Kidney (tissue), 14 donors: Measurements from ENCODE around the gene GYS1. TPM values are rescaled to one million over a fixed set of nuclear protein-coding genes. Genes with fewer than 3 reads are reported as not detected.

Source experiments
- DNase-seq, 5 donors: peaks; one replicate each; pipeline ENCODE4 v3.0.0-alpha.2; 2013 to 2020
- FAIRE-seq: peaks from 2 replicates; lab custom pipeline; 2012; peaks lifted over from hg19 to GRCh38; lab: Jason Lieb, UNC
- H3K27ac ChIP-seq, 2 donors: one replicate each; pipeline ENCODE4 v1.7.0; 2013; ENCODE audit warnings: low read depth in 2 of 2, low read length in 2 of 2, inconsistent platforms in 1 of 2
- H3K27me3 ChIP-seq: one replicate; pipeline ENCODE4 v1.7.1; 2013; ENCODE audit warnings: low read length, inconsistent platforms; ENCODE audit not compliant: control insufficient read depth, insufficient read depth
- H3K36me3 ChIP-seq, 3 donors: one replicate each; pipeline versions ENCODE4 v1.7.0 to v1.7.1; 2013; ENCODE audit warnings: low read length in 3 of 3, control low read depth in 1 of 3, inconsistent platforms in 1 of 3; ENCODE audit not compliant: insufficient read depth in 3 of 3, control insufficient read depth in 2 of 3
- H3K4me1 ChIP-seq, 3 donors: one replicate each; pipeline versions ENCODE4 v1.7.0 to v1.7.1; 2013; ENCODE audit warnings: low read length in 3 of 3, inconsistent platforms in 1 of 3, low read depth in 1 of 3; ENCODE audit not compliant: control insufficient read depth in 2 of 3, insufficient read depth in 2 of 3
- H3K4me3 ChIP-seq, 3 donors: one replicate each; pipeline versions ENCODE4 v1.7.0 to v1.8.1; 2013; ENCODE audit warnings: low read length in 3 of 3, control low read depth in 1 of 3, inconsistent platforms in 1 of 3
- H3K9ac ChIP-seq, 3 donors: one replicate each; pipeline versions ENCODE4 v1.7.0 to v1.7.1; 2013; ENCODE audit warnings: low read length in 3 of 3, control low read depth in 1 of 3, inconsistent platforms in 1 of 3
- H3K9me3 ChIP-seq, 3 donors: one replicate each; pipeline versions ENCODE4 v1.7.0 to v1.7.1; 2013; ENCODE audit warnings: low read length in 3 of 3, control low read depth in 1 of 3, inconsistent platforms in 1 of 3; ENCODE audit not compliant: control insufficient read depth in 2 of 3, insufficient read depth in 1 of 3
- intact Hi-C: fragments of 100-400 bp; cut with DNase I; formaldehyde crosslinking; loops from one replicate; pipeline ENCODE4 v1.11.1; 2022
- polyA plus RNA-seq: library from polyadenylated mRNA; stranded (reverse); fragments of 350-450 nt; fragmentation: Illumina TruSeq; extraction: RNeasy Lipid Tissue Mini Kit (QIAGEN cat#74804); gene quantifications from one replicate; pipeline ENCODE4 v1.2.3, GENCODE V29; 2014; ENCODE audit warnings: low read depth, low replicate concordance; ENCODE audit not compliant: insufficient read depth
- total RNA-seq: library from RNA; stranded (reverse); fragmentation: NEBNext Ultra II Directional; extraction: Animal tissue kit (Norgen Biotek cat#: 25700); gene quantifications from one replicate; pipeline ENCODE4 v1.2.1, GENCODE V29; 2021
- TF ChIP-seq, protein P1 (sequence below): IDR thresholded peaks from 3 replicates; pipeline ENCODE4 v1.5.1; 2012; ENCODE audit warnings: mild to moderate bottlenecking, moderate library complexity, borderline replicate concordance; ENCODE audit not compliant: insufficient read depth; ENCODE audit errors: extremely low read depth
- donor health status: control.
- donor health status: control.
- donor health status: control.
- donor health status: control.
- donor health status: control.
- donor health status: DM: yes; HTN: yes; CAD: no.
- donor health status: Normal renal cell carcinoma (clear cell type).

GYS1 gene
- total and polyA plus RNA-seq, 2 donors from 2014 or later: 23.9 to 41.5 TPM

DNA sequence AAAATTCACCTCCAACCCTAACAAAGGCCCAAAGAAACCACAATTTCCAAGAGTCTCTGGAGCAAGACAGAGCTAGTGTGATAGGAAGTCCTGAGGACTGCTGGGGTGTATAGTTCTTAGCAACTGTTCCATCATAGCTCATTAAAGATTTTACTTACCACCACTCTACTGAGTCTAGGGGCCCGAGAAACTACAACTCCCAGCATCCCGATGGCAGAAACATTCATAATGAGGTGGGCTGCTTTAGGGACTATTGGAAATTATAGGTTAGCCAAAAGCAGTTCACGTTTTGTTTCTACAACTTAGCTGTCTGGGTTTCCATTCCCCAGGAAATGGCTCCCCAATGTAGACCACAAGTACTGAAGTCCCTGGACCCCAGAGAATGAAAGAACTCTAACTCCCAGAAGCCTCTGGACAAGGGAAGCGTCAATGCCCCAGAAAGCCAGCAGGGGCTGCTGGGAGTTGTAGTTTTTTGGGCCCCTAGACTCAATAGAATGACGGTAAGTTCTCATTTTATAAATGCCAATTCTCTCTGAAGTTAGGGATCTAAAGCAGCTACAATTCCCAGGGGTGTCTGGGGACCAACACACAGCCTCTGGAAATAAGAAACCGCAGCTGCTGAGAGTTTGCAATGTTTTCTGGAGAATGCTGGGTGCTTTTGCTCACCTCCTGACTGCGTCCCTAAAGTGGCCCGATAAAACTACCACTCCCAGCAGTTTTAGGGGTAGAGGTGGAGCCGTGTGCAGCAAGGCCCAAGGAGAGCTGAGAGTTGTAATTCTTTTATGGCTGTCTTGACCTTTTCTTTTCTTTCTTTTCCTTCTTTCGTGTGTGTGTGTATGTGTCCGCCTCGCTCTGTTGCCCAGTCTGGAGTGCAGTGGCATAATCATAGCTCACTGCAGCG is 16.9 kb downstream of the GYS1 start:
- peaks cover 0 to 19% (median 12%) of the 10 kb centered on the region in 3 donors for H3K36me3 ChIP-seq
- no peak overlapping the region for H3K27ac ChIP-seq

DNA sequence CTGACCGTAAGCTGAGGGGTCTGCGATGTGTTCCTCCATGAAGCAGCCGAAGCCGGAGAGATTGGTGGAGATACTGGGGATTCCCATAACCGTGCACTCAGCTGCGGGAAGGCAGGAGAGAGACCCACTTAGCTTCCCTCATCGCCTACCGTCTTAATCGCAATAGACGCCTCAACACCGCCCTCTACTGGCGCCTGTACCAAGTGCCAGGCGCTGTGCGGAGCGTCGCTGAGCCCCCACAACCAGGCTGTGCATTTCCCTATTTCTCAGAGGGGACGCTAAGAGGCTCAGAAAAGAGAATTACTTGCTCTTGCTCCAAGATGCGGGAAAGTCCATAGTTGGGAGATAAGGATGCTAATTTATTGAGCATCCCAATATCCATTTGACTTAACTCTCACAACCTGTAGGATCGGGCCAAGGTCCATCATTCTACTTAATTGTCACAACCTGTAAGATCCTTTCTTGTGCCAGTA is 22.1 kb downstream of the GYS1 start:
- Histone ChIP-seq H3K9me3 (no peaks in the 10 kb centered on the region), H3K4me3 (no peak overlapping the region), H3K27ac (no peak overlapping the region), H3K27me3 (no peaks in the 10 kb centered on the region), H3K36me3 (peaks cover 3 to 52% (median 10%) of the 10 kb centered on the region in 3 donors), H3K4me1 (peaks cover 0 to 10% (median 7%) of the 10 kb centered on the region in 3 donors), H3K9ac (no peak overlapping the region)
- peak; percentile 84 to 92 (median 88) for DNase-seq
- intact Hi-C loops: loop anchor here (10.0 kb wide), 1 partner anchor 176 kb away; no protein-coding TSS in a partner anchor
- FAIRE-seq: no peak
- TF ChIP-seq, protein P1, sequence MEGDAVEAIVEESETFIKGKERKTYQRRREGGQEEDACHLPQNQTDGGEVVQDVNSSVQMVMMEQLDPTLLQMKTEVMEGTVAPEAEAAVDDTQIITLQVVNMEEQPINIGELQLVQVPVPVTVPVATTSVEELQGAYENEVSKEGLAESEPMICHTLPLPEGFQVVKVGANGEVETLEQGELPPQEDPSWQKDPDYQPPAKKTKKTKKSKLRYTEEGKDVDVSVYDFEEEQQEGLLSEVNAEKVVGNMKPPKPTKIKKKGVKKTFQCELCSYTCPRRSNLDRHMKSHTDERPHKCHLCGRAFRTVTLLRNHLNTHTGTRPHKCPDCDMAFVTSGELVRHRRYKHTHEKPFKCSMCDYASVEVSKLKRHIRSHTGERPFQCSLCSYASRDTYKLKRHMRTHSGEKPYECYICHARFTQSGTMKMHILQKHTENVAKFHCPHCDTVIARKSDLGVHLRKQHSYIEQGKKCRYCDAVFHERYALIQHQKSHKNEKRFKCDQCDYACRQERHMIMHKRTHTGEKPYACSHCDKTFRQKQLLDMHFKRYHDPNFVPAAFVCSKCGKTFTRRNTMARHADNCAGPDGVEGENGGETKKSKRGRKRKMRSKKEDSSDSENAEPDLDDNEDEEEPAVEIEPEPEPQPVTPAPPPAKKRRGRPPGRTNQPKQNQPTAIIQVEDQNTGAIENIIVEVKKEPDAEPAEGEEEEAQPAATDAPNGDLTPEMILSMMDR: peak; percentile 88

More for the DNA sequence above, 16.9 kb downstream of the GYS1 start:
- Histone ChIP-seq H3K4me3 (no peak overlapping the region), H3K9me3 (no peaks in the 10 kb centered on the region), H3K9ac (no peak overlapping the region), H3K4me1 (no peaks in the 10 kb centered on the region), H3K27me3 (no peaks in the 10 kb centered on the region)
- intact Hi-C loops: loop anchor here (10.0 kb wide), 1 partner anchor 181 kb away; no protein-coding TSS in a partner anchor
- TF ChIP-seq, protein P1: no peak
- DNase-seq (peak in 3 of 5 donors; percentile 53 to 65 (median 65)), FAIRE-seq (no peak)

DNA sequence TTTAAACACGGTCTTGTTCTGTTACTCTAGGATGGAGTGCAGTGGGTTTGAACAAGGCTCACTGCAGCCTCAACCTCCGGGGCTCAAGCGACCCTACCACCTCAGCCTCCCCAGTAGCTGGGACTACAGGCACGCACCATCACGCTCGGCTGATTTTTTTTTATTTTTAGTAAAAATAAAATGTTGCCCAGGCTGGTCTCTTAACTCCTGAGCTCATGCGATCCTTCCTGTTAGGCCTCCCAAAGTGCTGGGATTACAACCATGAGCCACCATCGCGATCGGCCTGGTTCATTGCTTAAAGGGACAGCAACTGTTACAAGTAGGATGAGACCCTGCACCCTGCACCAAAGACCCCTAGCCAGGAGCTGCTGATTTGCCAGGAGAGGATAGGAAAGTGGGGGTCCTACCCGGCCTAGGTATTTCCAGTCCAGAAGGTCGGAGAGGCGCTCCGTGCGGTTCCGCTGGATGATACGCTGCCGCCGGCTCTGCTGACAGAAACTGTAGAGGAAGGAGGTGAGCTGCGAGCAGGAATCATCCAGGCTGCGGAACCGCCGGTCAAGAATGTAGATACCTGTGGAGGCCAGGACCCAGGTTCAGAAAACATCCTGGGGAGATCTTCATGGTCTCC is 22.9 kb downstream of the GYS1 start:
- FAIRE-seq (no peak), DNase-seq (no peak)
- H3K4me3 ChIP-seq: no peak overlapping the region
- H3K4me1 ChIP-seq: peaks cover 0 to 10% (median 7%) of the 10 kb centered on the region in 3 donors
- H3K27me3 ChIP-seq: no peaks in the 10 kb centered on the region
- no peak overlapping the region for H3K27ac ChIP-seq
- H3K36me3 ChIP-seq: peaks cover 3 to 56% (median 10%) of the 10 kb centered on the region in 3 donors
- intact Hi-C loops: loop anchor here (10.0 kb wide), 1 partner anchor 175 kb away; no protein-coding TSS in a partner anchor
- H3K9ac ChIP-seq: no peak overlapping the region
- TF ChIP-seq, protein P1: no peak
- H3K9me3 ChIP-seq: no peaks in the 10 kb centered on the region
